H1 (cell line): ENCODE measurements around the gene RCOR2. TPM values are rescaled to one million over a fixed set of nuclear protein-coding genes. Genes with fewer than 3 reads are reported as not detected.
A peak's percentile ranks its signal among the peaks of the same experiment; 100 is the strongest.

Experiments
- CTCF ChIA-PET: fragments of 300-600 bp; sonication (Branson Sonifier 250); formaldehyde crosslinking; loops from one replicate; lab custom pipeline; 2021; ENCODE audit not compliant: partially characterized antibody; lab: Charles Lee
- POLR2A ChIA-PET: fragments of 300-600 bp; sonication (Branson Sonifier 250); formaldehyde crosslinking; loops from one replicate; lab custom pipeline; 2021; ENCODE audit warnings: inconsistent platforms; ENCODE audit not compliant: partially characterized antibody; lab: Charles Lee
- DNase-seq, 2 experiments: peaks; one replicate each; pipeline versions ENCODE4 v3.0.0 to v3.0.0-alpha.2; 2010 to 2022; ENCODE audit warnings: low spot score in 2 of 2, low read depth in 1 of 2, mixed read lengths in 1 of 2
- FAIRE-seq: peaks from 2 replicates; lab custom pipeline; 2011; peaks lifted over from hg19 to GRCh38; lab: Jason Lieb, UNC
- H2AFZ ChIP-seq: 2 replicates; pipeline ENCODE4 v1.8.1; 2012; ENCODE audit warnings: low read length, inconsistent platforms
- H2AK5ac ChIP-seq: 2 replicates; pipeline ENCODE4 v1.6.1; 2013; ENCODE audit warnings: low read depth, low read length
- H2BK120ac ChIP-seq: replicated peaks from 2 replicates; pipeline ENCODE3; 2013; ENCODE audit warnings: low read depth, low read length, inconsistent platforms
- H2BK12ac ChIP-seq: 2 replicates; pipeline ENCODE4 v1.6.1; 2013; ENCODE audit warnings: low read depth, low read length
- H2BK15ac ChIP-seq: 2 replicates; pipeline ENCODE4 v1.6.1; 2013; ENCODE audit warnings: low read length
- H2BK20ac ChIP-seq: 2 replicates; pipeline ENCODE4 v1.6.1; 2013; ENCODE audit warnings: low read length
- H2BK5ac ChIP-seq: 2 replicates; pipeline ENCODE4 v1.6.1; 2013; ENCODE audit warnings: low read depth, low read length
- H3K14ac ChIP-seq: 2 replicates; pipeline ENCODE4 v1.6.1; 2013; ENCODE audit warnings: inconsistent platforms; ENCODE audit not compliant: insufficient read length
- H3K18ac ChIP-seq: 2 replicates; pipeline ENCODE4 v1.6.1; 2013; ENCODE audit warnings: low read length; ENCODE audit errors: extremely low read depth
- H3K23ac ChIP-seq: 2 replicates; pipeline ENCODE4 v1.6.1; 2013; ENCODE audit warnings: inconsistent platforms; ENCODE audit not compliant: insufficient read length
- H3K23me2 ChIP-seq: 2 replicates; pipeline ENCODE4 v1.6.1; 2013; ENCODE audit warnings: low read depth, low read length
- H3K27ac ChIP-seq: 2 replicates; pipeline ENCODE4 v1.6.1; 2011; ENCODE audit warnings: low read depth, low read length, inconsistent platforms
- H3K27me3 ChIP-seq, 4 experiments: replicated peaks in 1 of 4; 1 replicate in 1 of 4; 2 replicates in 3 of 4; pipeline versions ENCODE4 v1.6.1 to v1.8.1; 2011 to 2013; ENCODE audit warnings: low read length in 3 of 4, mild to moderate bottlenecking in 3 of 4, inconsistent platforms in 2 of 4, mixed read lengths in 2 of 4, moderate library complexity in 1 of 4; ENCODE audit not compliant: control insufficient read depth in 3 of 4, insufficient read depth in 3 of 4; ENCODE audit errors: extremely low read depth in 1 of 4
- H3K36me3 ChIP-seq, 4 experiments: 2 replicates each; pipeline versions ENCODE4 v1.6.1 to v1.8.1; 2011 to 2013; ENCODE audit warnings: mild to moderate bottlenecking in 4 of 4, low read length in 3 of 4, moderate library complexity in 2 of 4, control low read depth in 1 of 4, inconsistent platforms in 1 of 4; ENCODE audit not compliant: insufficient read depth in 4 of 4, control insufficient read depth in 2 of 4
- H3K4ac ChIP-seq: replicated peaks from 2 replicates; pipeline ENCODE3; 2013; ENCODE audit warnings: low read length, low read depth, mixed read lengths, inconsistent platforms; ENCODE audit not compliant: insufficient read length
- H3K4me1 ChIP-seq, 4 experiments: replicated peaks in 1 of 4; 1 replicate in 1 of 4; 2 replicates in 3 of 4; pipeline versions ENCODE4 v1.6.1 to v1.8.1; 2011 to 2013; ENCODE audit warnings: low read length in 3 of 4, inconsistent platforms in 2 of 4, mixed read lengths in 1 of 4; ENCODE audit not compliant: insufficient read depth in 4 of 4, control insufficient read depth in 3 of 4
- H3K4me2 ChIP-seq, 2 experiments: 2 replicates each; pipeline versions ENCODE4 v1.6.1 to v1.8.1; 2011 to 2013; ENCODE audit warnings: low read depth in 2 of 2, low read length in 2 of 2, control low read depth in 1 of 2, inconsistent platforms in 1 of 2, mild to moderate bottlenecking in 1 of 2; ENCODE audit not compliant: insufficient read depth in 1 of 2
- H3K4me3 ChIP-seq, 4 experiments: fragments of 200-600, 300-600 bp in 1 of 4; sonication (generic), shearing (Covaris generic), sonication (Bioruptor Twin) in 1 of 4; 2 replicates each; pipeline versions ENCODE4 v1.5.1 to v1.8.1; 2011 to 2016; ENCODE audit warnings: low read length in 4 of 4, low read depth in 3 of 4, control low read depth in 2 of 4, inconsistent platforms in 2 of 4, mild to moderate bottlenecking in 2 of 4, mixed read lengths in 1 of 4, moderate library complexity in 1 of 4; ENCODE audit not compliant: insufficient read depth in 2 of 4; ENCODE audit errors: extremely low read depth in 1 of 4
- H3K56ac ChIP-seq: replicated peaks from 2 replicates; pipeline ENCODE3; 2013; ENCODE audit warnings: low read depth, mild to moderate bottlenecking, mixed read lengths, low read length, inconsistent platforms; ENCODE audit not compliant: insufficient read length
- H3K79me1 ChIP-seq: 2 replicates; pipeline ENCODE4 v1.6.1; 2013; ENCODE audit warnings: low read depth, low read length, control low read depth
- H3K79me2 ChIP-seq, 2 experiments: 2 replicates each; pipeline versions ENCODE4 v1.6.1 to v1.8.1; 2012 to 2013; ENCODE audit warnings: low read length in 2 of 2, mild to moderate bottlenecking in 2 of 2, inconsistent platforms in 1 of 2; ENCODE audit not compliant: insufficient read depth in 2 of 2, control insufficient read depth in 1 of 2
- H3K9ac ChIP-seq, 4 experiments: replicated peaks in 1 of 4; 1 replicate in 1 of 4; 2 replicates in 3 of 4; pipeline versions ENCODE4 v1.6.1 to v1.8.1; 2011 to 2013; ENCODE audit warnings: low read depth in 3 of 4, low read length in 3 of 4, control low read depth in 2 of 4, mild to moderate bottlenecking in 2 of 4, moderate library complexity in 2 of 4, inconsistent platforms in 1 of 4; ENCODE audit errors: extremely low read depth in 1 of 4
- H3K9me3 ChIP-seq, 2 experiments: 2 replicates each; pipeline versions ENCODE4 v1.6.1 to v1.8.1; 2012 to 2013; ENCODE audit warnings: mild to moderate bottlenecking in 2 of 2, moderate library complexity in 2 of 2, control low read depth in 1 of 2, inconsistent platforms in 1 of 2, low read depth in 1 of 2, low read length in 1 of 2, mixed read lengths in 1 of 2; ENCODE audit not compliant: insufficient read depth in 2 of 2
- H4K20me1 ChIP-seq, 2 experiments: replicated peaks in 1 of 2; 2 replicates each; pipeline versions ENCODE3 to v1.8.1; 2011 to 2013; ENCODE audit warnings: inconsistent platforms in 2 of 2, low read length in 2 of 2, mild to moderate bottlenecking in 1 of 2; ENCODE audit not compliant: insufficient read depth in 2 of 2, control insufficient read depth in 1 of 2
- H4K5ac ChIP-seq: 2 replicates; pipeline ENCODE4 v1.6.1; 2013; ENCODE audit warnings: low read length, low read depth, mixed read lengths, inconsistent platforms; ENCODE audit not compliant: insufficient read length
- H4K8ac ChIP-seq: 2 replicates; pipeline ENCODE4 v1.8.0; 2013; ENCODE audit warnings: mild to moderate bottlenecking, moderate library complexity, low read length, inconsistent platforms; ENCODE audit not compliant: insufficient read depth; ENCODE audit errors: extremely low read depth
- H4K91ac ChIP-seq: replicated peaks from 2 replicates; pipeline ENCODE3; 2013; ENCODE audit warnings: low read length, mixed read lengths, inconsistent platforms; ENCODE audit not compliant: insufficient read length
- BRCA1 ChIP-seq: IDR thresholded peaks from 2 replicates; pipeline ENCODE4 v1.6.1; 2012; ENCODE audit warnings: low read depth, low read length, improper control_type of control experiment
- CHD2 ChIP-seq: IDR thresholded peaks from 2 replicates; pipeline ENCODE4 v1.6.1; 2012; ENCODE audit warnings: low read length, improper control_type of control experiment
- RXRA ChIP-seq: IDR thresholded peaks from 2 replicates; pipeline ENCODE4 v1.6.1; 2011; ENCODE audit warnings: low read depth, mild to moderate bottlenecking, low read length, moderate library complexity; ENCODE audit not compliant: insufficient read depth
- SIN3A ChIP-seq, 2 experiments: IDR thresholded peaks in 1 of 2; conservative IDR thresholded peaks in 1 of 2; 2 replicates each; pipeline ENCODE4 v1.6.1; 2011 to 2012; ENCODE audit warnings: low read length in 2 of 2, improper control_type of control experiment in 1 of 2, low read depth in 1 of 2, mild to moderate bottlenecking in 1 of 2
- SIX5 ChIP-seq: IDR thresholded peaks from 2 replicates; pipeline ENCODE4 v1.6.1; 2011; ENCODE audit warnings: mild to moderate bottlenecking, low read depth, low read length
- SP4 ChIP-seq: IDR thresholded peaks from 2 replicates; pipeline ENCODE4 v1.6.1; 2012; ENCODE audit warnings: low read length, inconsistent platforms
- WGBS, 2 experiments: shearing (Covaris generic) in 1 of 2; methylation state at CpG; one replicate each; pipeline versions ENCODE4 v1.1.6 to v1.1.7; 2013 to 2015; ENCODE audit warnings: low lambda C conversion rate in 2 of 2, mixed read lengths in 2 of 2, inconsistent platforms in 1 of 2, low coverage in 1 of 2, missing lambda C conversion rate in 1 of 2; ENCODE audit not compliant: insufficient replicate concordance in 2 of 2, insufficient coverage in 1 of 2, insufficient read length in 1 of 2; ENCODE audit errors: extremely low coverage in 1 of 2, missing lambda C conversion rate in 1 of 2; 5-methylcytosine and 5-hydroxymethylcytosine counted together
- polyA plus RNA-seq, 7 experiments: library from polyadenylated mRNA; depleted of rRNA in 3 of 7; stranded (reverse) in 5 of 7; unstranded in 2 of 7; fragments of >200 nt in 5 of 7; fragments of 200-250 nt in 2 of 7; gene quantifications; 1 replicate in 5 of 7; 2 replicates in 1 of 7; 4 replicates in 1 of 7; pipeline versions ENCODE4 v1.2.1 to v1.2.3, GENCODE V29; 2011 to 2013; ENCODE audit warnings: missing spikeins in 2 of 7, mixed read lengths in 2 of 7
- total RNA-seq: library from RNA; stranded (reverse); fragmentation: NEBNext Ultra II Directional; extraction: Animal tissue kit (Norgen Biotek cat#: 25700); gene quantifications from 2 replicates; pipeline ENCODE4 v1.2.1, GENCODE V29; 2021

RCOR2 gene
- total and polyA plus RNA-seq, 2 of the 8 experiments (the other 6 are each of a cell fraction or from before 2014, with no cell fraction given): 54.6 to 78.0 TPM

DNA sequence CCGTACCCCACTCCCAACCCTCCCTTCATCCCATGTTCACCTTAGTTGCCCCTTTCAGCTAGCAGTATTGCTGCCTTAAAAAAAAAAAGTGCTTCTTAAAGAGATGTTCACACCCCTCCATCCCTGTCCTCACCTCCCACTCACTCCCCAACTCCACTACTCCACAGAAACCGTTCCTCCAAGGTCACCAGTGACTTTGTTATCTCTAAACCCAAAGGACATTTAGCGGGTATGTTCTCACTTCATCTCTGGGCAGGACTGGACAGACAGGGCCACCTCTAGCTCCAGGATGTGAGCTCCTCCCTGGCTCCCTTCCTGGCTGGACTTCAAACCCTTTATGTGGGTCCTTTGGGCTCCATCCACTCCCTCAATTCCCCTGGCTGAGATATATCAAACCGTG is 6.4 kb upstream of the RCOR2 start:
- no peaks in the 10 kb centered on the region for H4K20me1 ChIP-seq
- no peaks in the 10 kb centered on the region for H3K79me1 ChIP-seq
- H3K4me1 ChIP-seq: peaks cover 2 to 22% (median 20%) of the 10 kb centered on the region in 4 experiments
- FAIRE-seq: no peak
- H3K27me3 ChIP-seq: peaks cover 0 to 9% (median 2%) of the 10 kb centered on the region in 4 experiments; a peak in 3 of 7 replicates
- H2AK5ac ChIP-seq: peak overlapping the region; percentile 65; the same call in 1 of the 2 replicates
- H3K9me3 ChIP-seq: no peaks in the 10 kb centered on the region
- H4K91ac ChIP-seq: no peak overlapping the region
- no peak overlapping the region for H3K56ac ChIP-seq
- H3K23me2 ChIP-seq: peaks cover 14% of the 10 kb centered on the region
- no peak overlapping the region for H3K23ac ChIP-seq
- H2BK15ac ChIP-seq: no peak overlapping the region
- no peaks in the 10 kb centered on the region for H3K79me2 ChIP-seq
- H3K18ac ChIP-seq: no peak overlapping the region
- no peak overlapping the region for H3K4me3 ChIP-seq
- no peak for DNase-seq
- no peak overlapping the region for H3K27ac ChIP-seq
- no peak overlapping the region for H3K9ac ChIP-seq
- WGBS, 2 experiments: 88 to 100% methylated on average over 1 to 4 of the region's 4 CpGs
- H4K8ac ChIP-seq: no peak overlapping the region
- H2BK120ac ChIP-seq: no peak overlapping the region
- H3K36me3 ChIP-seq: no peaks in the 10 kb centered on the region
- no peak overlapping the region for H3K4ac ChIP-seq
- H2BK20ac ChIP-seq: no peak overlapping the region
- ChIA-PET CTCF (interaction anchor here (1.5 to 9.3 kb wide), 3 partner anchors 13 to 86 kb away, joined by 4 to 129 read pairs (median 35); partner anchors contain the start of genes MARK2 and NAA40), POLR2A (interaction anchor here (1.0 to 1.2 kb wide), 2 partner anchors 10 to 21 kb away, joined by 3 read pairs; no protein-coding TSS in a partner anchor)
- 0 out of 2 replicates have a peak overlapping the region, but pooled peaks have one; percentile 9 for H2BK12ac ChIP-seq
- H2AFZ ChIP-seq: no peak overlapping the region
- no peak overlapping the region for H4K5ac ChIP-seq
- H3K4me2 ChIP-seq: no peak overlapping the region
- TF ChIP-seq RXRA (no peak), SIX5 (no peak), CHD2 (no peak), SIN3A (conservative IDR thresholded peaks at IDR 0.05 in 1 of 2, IDR thresholded peaks at IDR 0.05 in 1 of 2; ENCODE audit: low read depth in 1 of 2, low read length in 2 of 2) (no peak), BRCA1 (no peak), SP4 (no peak)
- TF ChIP-seq, all 59 proteins: peak for 0
- no peak overlapping the region for H3K14ac ChIP-seq
- 0 out of 2 replicates have a peak overlapping the region, but pooled peaks have one; percentile 35 for H2BK5ac ChIP-seq
